ENCODE data around the gene RELN. TPM values are rescaled to one million over a fixed set of nuclear protein-coding genes. Genes with fewer than 3 reads are reported as not detected.

Gene RELN
- total and polyA plus RNA-seq, 2 experiments from 2014 or later, result 3.9 to 22.0 TPM

GRCh38 chr7:103580031-103580430, 409.4 kb downstream of the RELN start:
- no peaks in the 10 kb centered on the region for H3K27me3 ChIP-seq
- no peaks in the 10 kb centered on the region for H3K9me3 ChIP-seq (ENCODE audit: low read depth)
- no peaks in the 10 kb centered on the region for H3K9me2 ChIP-seq (replicated peaks; ENCODE audit: insufficient read depth)
- no peaks in the 10 kb centered on the region for H3K79me2 ChIP-seq
- no peak for TF ChIP-seq EZH2 (IDR thresholded peaks at IDR 0.05; ENCODE audit: borderline replicate concordance)
- TF ChIP-seq CTCF (IDR thresholded peaks at IDR 0.05; ENCODE audit: poor library complexity), result no peak
- TF ChIP-seq EZH2phosphoT487 (IDR thresholded peaks at IDR 0.05; ENCODE audit: low read depth, severe bottlenecking, unreplicated experiment), result no peak
- no peaks in the 10 kb centered on the region for H3K36me3 ChIP-seq (replicated peaks; ENCODE audit: insufficient read depth, low read depth)
- 90% methylated on average over 2 of the region's 2 CpGs for WGBS (ENCODE audit: low lambda C conversion rate, missing lambda C conversion rate)
- no peak overlapping the region for H3K4me3 ChIP-seq
- H3K27ac ChIP-seq, result no peak overlapping the region
- no peak overlapping the region for H3K4me2 ChIP-seq
- no peak overlapping the region for H2AFZ ChIP-seq
- no peak for DNase-seq (ENCODE audit: low spot score)
- H3K4me1 ChIP-seq (ENCODE audit: insufficient read depth), result no peaks in the 10 kb centered on the region
- no peaks in the 10 kb centered on the region for H4K20me1 ChIP-seq (ENCODE audit: insufficient read depth, poor library complexity, severe bottlenecking)

- no peaks in the 10 kb centered on the region for H3K4me1 ChIP-seq (ENCODE audit: insufficient read depth)
- TF ChIP-seq CTCF (IDR thresholded peaks at IDR 0.05; ENCODE audit: poor library complexity) (no peak), EZH2 (IDR thresholded peaks at IDR 0.05; ENCODE audit: borderline replicate concordance) (no peak), EZH2phosphoT487 (IDR thresholded peaks at IDR 0.05; ENCODE audit: low read depth, severe bottlenecking, unreplicated experiment) (no peak)
- no peaks in the 10 kb centered on the region for H3K79me2 ChIP-seq
- WGBS (ENCODE audit: low lambda C conversion rate, missing lambda C conversion rate), result 83% methylated on average over 2 of the region's 2 CpGs
- no peak overlapping the region for H2AFZ ChIP-seq
- H3K4me3 ChIP-seq, result no peak overlapping the region
- no peak overlapping the region for H3K27ac ChIP-seq
- no peaks in the 10 kb centered on the region for H4K20me1 ChIP-seq (ENCODE audit: insufficient read depth, poor library complexity, severe bottlenecking)
- H3K4me2 ChIP-seq, result no peak overlapping the region
- H3K36me3 ChIP-seq (replicated peaks; ENCODE audit: insufficient read depth, low read depth), result no peaks in the 10 kb centered on the region
- H3K9me3 ChIP-seq (ENCODE audit: low read depth), result no peaks in the 10 kb centered on the region
- H3K9me2 ChIP-seq (replicated peaks; ENCODE audit: insufficient read depth), result no peaks in the 10 kb centered on the region
- H3K27me3 ChIP-seq, result no peaks in the 10 kb centered on the region
- DNase-seq (ENCODE audit: low spot score), result no peak
Measured at GRCh38 chr7:103577059-103577458, 412.4 kb downstream of the RELN start.

GRCh38 chr7:103576641-103577040, 412.8 kb downstream of the RELN start:
- H4K20me1 ChIP-seq (ENCODE audit: insufficient read depth, poor library complexity, severe bottlenecking), result no peaks in the 10 kb centered on the region
- no peaks in the 10 kb centered on the region for H3K9me3 ChIP-seq (ENCODE audit: low read depth)
- H2AFZ ChIP-seq, result no peak overlapping the region
- H3K9me2 ChIP-seq (replicated peaks; ENCODE audit: insufficient read depth), result no peaks in the 10 kb centered on the region
- TF ChIP-seq EZH2phosphoT487 (IDR thresholded peaks at IDR 0.05; ENCODE audit: low read depth, severe bottlenecking, unreplicated experiment) (no peak), EZH2 (IDR thresholded peaks at IDR 0.05; ENCODE audit: borderline replicate concordance) (no peak), CTCF (IDR thresholded peaks at IDR 0.05; ENCODE audit: poor library complexity) (no peak)
- no peaks in the 10 kb centered on the region for H3K36me3 ChIP-seq (replicated peaks; ENCODE audit: insufficient read depth, low read depth)
- WGBS (ENCODE audit: low lambda C conversion rate, missing lambda C conversion rate), result 86% methylated on average over 5 of the region's 5 CpGs
- no peak overlapping the region for H3K4me2 ChIP-seq
- no peak overlapping the region for H3K27ac ChIP-seq
- DNase-seq (ENCODE audit: low spot score), result no peak
- H3K4me3 ChIP-seq, result no peak overlapping the region
- H3K4me1 ChIP-seq (ENCODE audit: insufficient read depth), result no peaks in the 10 kb centered on the region
- H3K79me2 ChIP-seq, result no peaks in the 10 kb centered on the region
- no peaks in the 10 kb centered on the region for H3K27me3 ChIP-seq

- no peak for DNase-seq (ENCODE audit: low spot score)
- 63% methylated on average over 1 of the region's 1 CpG for WGBS (ENCODE audit: low lambda C conversion rate, missing lambda C conversion rate)
- no peaks in the 10 kb centered on the region for H3K36me3 ChIP-seq (replicated peaks; ENCODE audit: insufficient read depth, low read depth)
- H3K27ac ChIP-seq, result no peak overlapping the region
- H3K4me2 ChIP-seq, result no peak overlapping the region
- H3K4me1 ChIP-seq (ENCODE audit: insufficient read depth), result peaks cover 5% of the 10 kb centered on the region
- no peaks in the 10 kb centered on the region for H3K9me3 ChIP-seq (ENCODE audit: low read depth)
- no peak overlapping the region for H2AFZ ChIP-seq
- no peaks in the 10 kb centered on the region for H4K20me1 ChIP-seq (ENCODE audit: insufficient read depth, poor library complexity, severe bottlenecking)
- no peaks in the 10 kb centered on the region for H3K9me2 ChIP-seq (replicated peaks; ENCODE audit: insufficient read depth)
- no peaks in the 10 kb centered on the region for H3K27me3 ChIP-seq
- TF ChIP-seq EZH2phosphoT487 (IDR thresholded peaks at IDR 0.05; ENCODE audit: low read depth, severe bottlenecking, unreplicated experiment) (no peak), CTCF (IDR thresholded peaks at IDR 0.05; ENCODE audit: poor library complexity) (no peak), EZH2 (IDR thresholded peaks at IDR 0.05; ENCODE audit: borderline replicate concordance) (no peak)
- H3K4me3 ChIP-seq, result no peak overlapping the region
- H3K79me2 ChIP-seq, result no peaks in the 10 kb centered on the region
Measured at GRCh38 chr7:103574576-103574975, 414.9 kb downstream of the RELN start.

All from hepatocyte (in vitro differentiated cells).